ENCODE measurements around the gene RNF39.

Gene RNF39

DNA sequence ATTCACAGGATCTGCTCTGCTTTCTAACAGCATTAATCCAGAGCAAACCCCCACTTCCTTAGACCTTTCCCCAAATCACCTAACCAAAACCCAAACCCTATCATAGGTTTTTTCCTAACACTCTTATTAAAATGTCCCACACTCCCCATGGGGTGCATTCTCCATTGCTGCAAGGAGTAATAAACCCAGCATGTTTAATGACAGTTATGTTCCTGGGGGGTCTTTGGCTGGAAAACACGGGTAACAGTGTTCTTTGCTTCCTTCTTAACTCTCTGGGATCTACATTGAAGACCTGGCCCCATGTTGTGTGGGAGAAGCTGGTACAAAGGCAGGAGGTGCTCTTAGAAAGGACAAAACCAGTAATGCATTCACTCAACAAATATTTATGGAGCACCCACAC, 21.3 kb upstream of the RNF39 start:
- DNase-seq (ENCODE audit: low spot score), result no peak

DNA sequence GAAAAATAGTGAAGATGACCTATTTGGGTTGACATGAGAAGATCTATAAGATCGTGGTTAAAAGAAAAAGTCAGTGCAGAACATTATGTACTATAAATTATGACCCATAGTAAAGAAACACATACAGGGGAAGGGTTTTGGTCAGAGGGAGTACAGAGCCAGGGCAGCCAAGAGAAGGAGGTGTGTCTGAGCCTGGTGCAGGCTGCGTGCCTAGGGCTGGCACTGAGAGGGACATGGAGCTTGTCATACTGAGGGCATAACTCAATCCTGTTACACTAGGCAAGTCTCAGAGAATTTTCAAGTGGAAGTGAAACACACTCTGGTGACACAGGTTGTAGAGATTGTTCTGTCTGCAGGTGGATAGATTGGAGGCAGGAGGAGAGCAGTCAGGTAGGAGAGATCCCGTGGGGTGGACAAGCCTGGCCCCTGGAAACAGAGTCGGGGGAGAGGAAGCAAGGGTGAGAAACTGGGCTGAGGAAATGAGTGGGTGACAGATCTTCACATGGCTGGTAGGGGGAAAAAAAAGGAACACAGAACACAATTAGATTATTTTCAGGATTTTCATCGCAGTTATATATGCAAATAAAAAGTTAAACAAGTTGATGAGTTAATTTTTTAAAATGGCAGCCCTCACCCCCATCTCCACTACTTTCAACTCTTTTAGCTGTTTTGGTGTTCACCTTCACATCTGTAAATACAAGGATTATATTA, 18.5 kb upstream of the RNF39 start:
- no peak for DNase-seq (ENCODE audit: low spot score)

DNA sequence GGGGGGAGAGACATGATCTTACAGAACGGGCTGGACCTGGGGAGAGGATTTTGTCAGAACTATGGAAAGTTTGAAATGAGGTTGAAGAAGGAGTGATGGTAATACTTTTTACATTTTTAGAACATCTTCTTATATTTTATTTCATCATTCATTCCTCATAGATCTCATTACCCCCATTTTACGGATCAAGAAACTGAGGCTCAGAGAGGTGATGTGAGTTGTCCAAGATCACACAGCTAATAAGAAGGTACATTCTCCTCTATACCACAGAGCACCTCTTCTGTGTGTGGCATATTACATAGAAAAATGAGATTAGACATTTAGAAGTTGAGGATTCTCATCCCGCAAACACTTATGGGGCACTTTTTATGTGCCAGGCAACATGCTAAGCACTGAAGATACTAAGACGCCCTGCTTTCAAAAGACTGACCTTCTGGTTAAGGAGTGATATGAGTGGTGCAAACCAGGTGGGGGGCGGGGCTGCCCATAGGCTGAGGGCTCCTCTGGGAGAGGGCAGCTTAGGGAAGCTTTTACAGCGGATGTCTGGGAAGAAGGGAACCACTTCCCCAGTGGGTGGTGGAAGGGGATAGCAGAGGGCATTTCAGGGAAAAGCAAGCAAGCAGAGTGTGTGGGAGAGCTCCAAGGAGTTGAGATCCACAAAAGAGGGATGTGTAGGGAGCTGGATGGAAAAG, 17.4 kb upstream of the RNF39 start:
- DNase-seq (ENCODE audit: low spot score), result no peak

DNA sequence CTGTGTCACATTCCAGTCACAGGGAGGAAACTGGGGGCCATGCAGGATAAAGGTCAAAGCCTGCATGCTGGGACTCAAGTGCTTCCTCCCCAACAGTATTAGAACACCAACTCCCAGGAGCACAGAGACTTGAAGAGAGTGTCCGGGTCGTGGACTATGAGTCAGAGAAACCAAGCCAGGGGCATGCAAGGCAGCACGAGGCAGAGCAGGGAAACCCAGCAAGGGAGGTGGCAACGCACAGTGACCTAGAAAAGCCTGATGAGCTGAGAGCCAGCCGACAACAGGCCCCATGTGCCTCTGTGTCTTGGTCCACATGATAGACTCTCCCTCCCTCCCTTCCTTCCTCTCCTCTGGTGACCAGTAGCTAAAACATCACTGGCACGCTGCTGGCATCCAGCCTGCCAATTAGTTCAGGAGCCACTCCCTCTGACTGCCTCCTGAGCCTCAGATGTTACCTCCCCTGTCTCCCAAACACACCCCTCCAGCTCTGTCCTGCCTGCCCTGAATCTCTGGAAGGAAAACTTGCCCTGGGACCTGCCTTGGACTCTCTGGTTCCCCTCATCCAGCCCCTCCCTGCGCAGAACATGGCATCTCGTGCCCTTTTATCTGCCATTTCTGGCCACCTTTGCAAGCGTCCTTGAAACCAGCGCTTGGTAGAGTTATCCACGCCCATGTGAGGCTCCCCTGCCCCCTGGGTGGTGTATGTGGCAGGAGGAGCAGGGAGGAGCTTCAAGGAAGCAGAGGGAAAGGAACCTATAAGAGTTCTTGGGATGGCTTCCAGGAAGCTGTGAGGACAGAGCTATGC, 16.2 kb upstream of the RNF39 start:
- no peak for DNase-seq (ENCODE audit: low spot score)

DNA sequence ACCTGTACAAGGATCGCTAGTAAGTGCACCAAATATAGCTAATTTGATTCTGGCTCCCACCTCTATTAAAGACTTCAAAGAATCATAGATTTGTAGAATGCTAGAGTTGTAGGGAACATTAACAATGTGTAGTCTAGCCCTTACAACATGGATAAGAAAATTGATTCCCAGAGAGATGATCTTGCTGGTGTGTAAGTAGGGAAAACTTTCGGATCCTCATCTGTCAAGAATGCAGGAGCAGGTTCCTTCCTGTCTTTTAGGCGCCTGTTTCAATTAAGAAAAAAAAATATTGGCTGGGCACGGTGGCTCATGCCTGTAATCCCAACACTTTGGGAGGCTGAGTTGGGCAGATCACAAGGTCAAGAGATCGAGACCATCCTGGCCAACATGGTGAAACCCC, 12.3 kb upstream of the RNF39 start:
- DNase-seq (ENCODE audit: low spot score), result no peak

DNA sequence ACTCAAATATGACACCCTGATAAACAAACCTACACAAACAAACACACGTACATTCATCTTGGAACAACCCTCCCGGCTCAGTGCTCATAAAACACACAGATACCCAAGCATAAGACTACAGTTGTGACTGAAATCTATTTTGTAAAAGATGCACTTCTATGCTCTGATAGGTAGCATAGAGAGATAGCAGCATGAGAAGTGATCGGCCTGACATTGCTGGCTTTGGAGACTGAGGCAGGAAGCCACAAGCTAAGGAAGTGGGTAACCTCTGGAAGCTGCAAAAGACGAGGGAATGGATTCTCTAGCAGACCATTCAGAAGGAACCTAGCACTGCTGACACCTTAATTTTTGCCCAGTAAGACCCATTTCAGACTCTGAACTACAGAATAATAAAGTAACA, 1.6 kb upstream of the RNF39 start:
- DNase-seq (ENCODE audit: low spot score), result no peak

DNA sequence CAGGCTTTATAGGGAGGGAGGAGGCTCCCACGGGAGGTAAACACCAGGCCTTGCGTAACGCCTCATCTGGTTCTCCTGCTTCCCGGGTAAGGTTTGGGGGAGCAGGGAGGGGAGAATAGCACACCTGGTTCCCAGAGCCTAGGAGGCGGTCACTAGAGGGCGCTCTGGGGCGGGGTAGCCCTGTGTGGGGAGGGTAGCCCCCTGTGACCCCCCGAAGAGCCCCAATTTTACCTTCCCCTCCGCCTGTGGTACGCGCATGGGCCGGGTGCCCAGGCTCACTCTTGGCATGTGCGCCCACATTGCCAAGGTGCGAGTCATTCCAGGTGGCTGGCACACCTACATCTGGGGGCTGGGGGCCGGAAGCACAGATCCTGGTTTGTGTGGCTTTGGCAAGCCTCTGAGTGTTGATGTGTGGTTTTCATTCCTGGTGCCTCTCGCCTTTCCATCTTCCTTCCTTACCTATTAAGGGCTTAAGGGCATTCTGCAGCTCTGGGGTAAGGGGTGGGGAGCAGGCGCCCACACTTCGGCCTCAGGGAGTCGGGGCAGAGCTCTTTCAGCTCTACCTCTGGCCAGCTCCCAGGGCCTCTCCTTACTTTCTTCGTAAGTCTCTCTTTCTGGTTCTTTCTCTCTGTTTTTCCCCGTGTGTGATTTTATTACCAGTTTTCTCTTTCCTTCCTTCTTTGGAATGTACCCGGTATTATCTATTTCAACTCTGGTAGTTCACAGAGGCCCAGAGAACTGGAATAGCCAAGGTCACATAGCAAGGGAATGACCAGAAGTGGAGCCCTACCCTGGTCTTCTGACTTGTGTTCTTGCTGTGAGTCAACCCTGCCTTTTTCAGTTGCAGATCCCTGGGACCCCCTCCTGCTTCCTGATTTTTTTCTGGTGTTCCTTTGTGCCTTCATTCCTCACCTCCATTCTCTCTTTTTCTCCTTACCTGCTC, 492 bp upstream of the RNF39 start:
- DNase-seq (ENCODE audit: low spot score), result no peak

DNA sequence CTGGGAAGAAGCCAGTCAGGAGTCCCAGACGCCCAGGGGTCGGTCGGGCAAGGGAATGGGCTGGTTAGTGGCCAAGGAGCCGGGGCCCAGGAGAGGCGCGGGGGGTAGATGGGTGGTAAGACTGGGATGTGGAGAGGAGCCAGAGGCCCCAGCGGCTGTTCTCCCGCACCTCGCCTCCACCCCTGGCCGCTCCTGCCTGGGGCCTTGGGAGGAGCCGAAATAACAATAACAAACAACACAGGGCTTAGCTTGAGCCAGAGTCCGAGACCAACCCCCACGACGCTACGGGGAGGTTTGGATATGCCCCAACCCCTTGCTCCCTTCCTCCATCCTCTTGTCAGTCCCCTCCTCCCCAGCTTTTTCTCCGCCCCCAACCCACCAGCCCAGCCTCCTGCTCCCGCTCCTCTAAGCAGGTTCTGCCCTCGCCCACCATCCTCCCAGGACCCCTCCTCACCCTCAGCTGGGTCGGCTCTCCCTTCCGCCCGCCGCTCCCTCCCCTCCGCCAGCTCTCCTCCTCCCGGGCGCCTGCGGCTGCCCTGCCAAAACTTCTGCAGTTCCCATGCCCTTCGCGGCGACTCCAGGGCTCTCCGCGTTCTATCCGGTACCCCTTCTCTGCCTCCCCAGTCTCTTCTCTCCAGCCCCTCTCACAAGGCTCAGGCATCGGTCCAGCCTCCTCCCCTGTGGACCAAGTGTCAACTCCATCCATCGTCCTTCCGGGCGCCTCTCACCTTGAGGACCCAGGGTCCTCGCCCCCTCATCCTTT, 1.1 kb downstream of the RNF39 start:
- DNase-seq (ENCODE audit: low spot score), result no peak

DNA sequence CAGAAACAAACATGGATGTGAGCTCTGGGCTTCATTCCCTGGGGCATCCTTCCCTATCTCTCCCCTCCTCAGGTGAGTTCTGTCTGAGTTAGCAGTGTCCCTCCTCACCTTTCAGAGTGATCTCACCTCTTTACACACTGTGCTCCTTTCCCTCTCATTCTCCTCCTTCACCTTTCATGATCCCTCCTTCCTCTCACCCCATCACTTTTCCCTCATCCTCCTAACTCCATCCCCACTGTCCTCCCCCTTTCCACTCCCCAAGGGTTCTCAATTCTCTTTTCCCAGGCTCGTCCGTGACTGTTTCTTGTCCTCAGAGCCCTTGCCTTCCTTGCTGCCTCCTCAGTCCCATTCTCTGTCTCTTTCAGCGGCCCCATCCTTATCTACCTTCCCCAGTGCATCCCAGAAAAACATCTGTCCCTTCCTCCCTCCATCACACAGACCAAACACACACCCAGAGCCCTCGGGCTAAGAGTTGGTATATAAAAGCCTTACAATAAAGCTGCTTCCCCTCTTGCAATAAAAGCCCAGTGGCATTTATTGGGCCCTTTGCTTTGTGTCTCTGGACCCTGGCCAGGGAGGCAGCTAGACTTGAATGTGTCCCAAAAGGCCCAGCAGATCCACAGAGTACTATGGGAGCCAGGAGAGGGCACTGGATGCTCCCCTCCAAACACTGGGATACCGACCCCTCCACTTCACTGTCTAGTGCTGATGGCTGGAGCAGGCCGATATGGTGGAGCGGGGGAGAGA, 1.9 kb downstream of the RNF39 start:
- DNase-seq (ENCODE audit: low spot score), result no peak

DNA sequence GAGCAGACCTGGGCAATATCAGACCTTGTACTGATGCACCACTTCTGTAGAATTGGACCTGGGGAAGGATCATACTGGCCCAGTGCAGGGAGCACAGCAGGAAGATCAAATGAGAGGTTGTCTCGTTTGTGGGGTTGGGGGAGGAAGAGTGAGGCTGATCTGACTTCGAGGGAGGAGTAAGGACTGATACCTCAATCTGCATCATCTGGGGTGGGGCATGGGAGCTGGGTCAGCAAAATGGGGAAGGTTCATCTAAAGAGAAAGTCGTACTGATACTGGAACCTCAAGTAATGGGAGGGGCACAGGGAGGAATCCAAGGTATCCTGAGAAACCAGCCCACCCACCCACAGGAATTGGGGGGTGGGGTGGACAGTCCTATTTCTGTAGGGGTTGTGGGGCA, 3.7 kb downstream of the RNF39 start:
- DNase-seq (ENCODE audit: low spot score), result no peak

DNA sequence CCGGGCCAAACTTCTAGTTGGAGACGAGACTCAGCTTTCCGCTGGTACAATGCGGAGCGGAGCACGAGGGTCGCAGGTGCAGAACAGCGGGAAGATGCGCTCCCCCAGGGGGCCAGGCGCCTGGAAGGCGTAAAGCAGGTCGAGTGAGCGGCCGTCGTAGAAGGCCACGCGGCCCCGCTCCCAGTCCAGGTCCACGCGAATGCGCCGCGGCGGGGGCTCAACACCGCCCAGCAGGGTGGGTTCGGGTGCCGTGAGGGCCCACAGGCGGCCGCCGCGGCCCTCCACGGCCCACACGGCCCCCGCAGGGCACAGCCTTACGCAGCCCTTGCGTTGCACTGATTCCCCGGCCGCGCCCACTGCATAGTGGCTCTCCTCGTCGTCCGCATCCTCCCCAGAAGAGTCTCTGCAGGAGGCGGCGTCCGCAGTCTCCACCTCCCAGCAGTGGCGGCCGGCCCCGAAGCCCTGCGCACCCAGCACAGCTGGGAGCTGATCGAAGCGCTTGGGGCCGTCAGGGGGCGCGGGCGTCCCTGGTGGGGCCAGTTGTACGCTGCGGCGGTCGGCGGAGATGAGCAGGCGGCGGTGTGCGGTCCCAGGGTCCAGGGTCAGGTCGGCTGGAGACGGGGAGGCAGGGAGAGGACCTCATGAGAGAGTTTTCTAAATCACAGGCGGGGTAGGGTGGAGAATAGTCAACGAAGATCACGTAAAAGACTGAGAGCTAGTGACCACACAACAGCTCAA, 4.3 kb downstream of the RNF39 start:
- no peak for DNase-seq (ENCODE audit: low spot score)

DNA sequence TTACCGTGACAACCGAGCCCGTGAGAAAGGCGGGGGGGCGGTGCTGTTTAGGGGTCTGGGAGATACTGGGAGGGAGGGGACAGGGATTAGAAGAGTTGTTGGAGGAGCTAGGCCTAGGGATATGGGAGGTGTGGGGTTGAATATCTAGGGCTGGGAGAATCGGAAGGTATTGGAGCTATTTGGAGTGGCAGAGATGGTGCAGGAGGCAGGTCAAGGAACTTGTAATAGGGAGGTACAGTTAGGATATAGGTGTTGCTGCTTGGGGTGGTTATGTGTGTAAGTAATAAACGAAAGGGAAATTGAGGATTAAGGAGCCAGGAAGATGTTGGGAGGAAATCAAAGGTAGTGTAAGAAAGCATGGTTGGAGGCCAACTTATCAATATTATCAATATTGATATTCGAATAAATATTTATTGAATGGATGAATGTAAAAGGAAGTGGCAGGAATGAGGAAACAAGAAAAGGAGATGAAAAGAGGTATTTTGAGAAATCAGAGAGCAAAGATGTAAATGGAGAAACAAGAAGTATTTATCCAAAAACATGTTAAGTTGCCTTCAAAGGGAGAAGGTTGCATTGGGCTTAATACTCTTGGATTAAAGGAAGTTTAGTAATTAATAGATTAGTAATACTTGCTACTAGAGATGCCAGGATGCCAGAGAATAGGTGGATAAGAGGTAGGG, 8.0 kb downstream of the RNF39 start:
- no peak for DNase-seq (ENCODE audit: low spot score)

DNA sequence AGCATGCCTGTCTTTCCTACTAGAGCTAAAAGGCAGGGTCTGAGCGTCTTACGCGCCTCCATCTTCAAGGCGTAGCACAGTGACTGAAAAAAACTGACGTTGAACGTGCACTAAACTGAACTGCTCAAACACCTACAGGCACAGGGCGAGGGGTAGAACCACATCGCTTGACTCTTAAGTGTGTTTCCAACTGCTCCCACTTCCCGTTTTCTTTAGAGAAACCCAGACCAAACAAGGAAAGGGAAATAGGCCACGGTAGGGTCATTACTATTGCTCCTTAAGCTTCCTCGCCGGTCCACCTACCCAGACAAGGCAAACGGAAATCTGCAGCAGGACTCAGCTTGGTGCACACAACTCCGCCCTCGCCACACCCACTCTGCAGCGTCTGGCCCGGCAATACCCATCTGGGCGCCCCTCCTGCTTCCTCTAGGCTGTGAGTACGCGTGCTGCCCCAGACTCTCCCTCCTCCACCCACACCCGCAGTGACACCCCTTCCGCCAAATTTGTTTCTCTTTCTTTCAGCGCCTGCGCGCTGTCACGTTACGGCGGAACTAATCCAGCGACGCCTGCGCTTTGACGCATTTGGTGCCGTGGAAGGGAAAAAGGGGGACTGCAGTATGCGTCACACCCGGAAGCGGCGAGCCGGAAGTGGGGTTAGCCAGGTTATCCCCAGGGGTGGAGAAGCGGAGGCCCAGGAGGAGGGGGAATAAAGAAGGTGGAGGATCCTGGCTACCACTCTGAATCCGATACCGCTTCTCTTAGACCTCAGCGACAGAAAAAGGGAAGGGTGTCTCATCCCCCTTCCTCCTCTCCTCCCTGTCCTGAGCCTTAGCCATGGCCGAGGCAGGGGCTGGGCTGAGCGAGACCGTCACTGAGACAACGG, 8.8 kb downstream of the RNF39 start, which contains the start of gene PPP1R11:
Gene PPP1R11, plus strand, starts transcription at position 622 of the 883 bp plus-strand sequence. Its CDS starts 213 bp downstream, at position 835.
- peak; percentile 95 for DNase-seq (ENCODE audit: low spot score)

DNA sequence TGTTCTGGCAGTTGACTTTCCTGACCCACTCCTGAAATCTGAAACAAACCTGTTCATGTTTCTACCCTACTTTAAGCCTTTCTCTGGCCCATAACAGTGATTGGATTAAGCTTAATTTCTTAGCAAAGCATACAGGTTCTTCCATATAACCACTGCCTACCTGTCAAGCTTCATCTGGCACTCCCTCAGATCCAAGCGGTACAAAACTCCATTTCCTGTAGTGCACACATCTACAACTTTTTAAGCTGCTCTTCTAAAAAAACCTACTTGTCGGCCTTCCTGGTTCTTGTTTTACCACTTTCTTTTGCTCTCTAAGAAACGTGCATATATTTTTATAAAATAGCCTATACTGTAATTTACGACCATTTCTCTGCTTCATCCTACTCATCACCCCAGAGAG, 9.5 kb downstream of the RNF39 start:
- DNase-seq (ENCODE audit: low spot score), result no peak

DNA sequence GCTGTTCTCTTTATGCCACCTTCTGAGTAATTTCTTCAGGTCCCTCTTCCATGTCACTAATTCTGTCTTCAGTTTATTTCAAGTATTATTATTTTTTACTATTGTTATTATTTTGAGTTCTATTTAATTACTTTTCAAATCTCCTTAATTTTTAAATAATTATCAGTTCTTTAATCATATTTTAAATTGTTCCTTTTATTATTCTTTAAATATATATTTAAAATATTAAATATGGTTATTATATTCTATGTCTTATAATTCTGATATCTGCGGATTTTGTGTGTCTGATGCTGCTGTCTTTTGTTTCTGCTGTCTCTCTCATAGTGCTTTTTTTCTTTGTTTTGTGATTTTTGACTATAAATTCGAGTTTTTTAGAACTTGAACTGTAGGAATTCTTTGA, 12.3 kb downstream of the RNF39 start:
- no peak for DNase-seq (ENCODE audit: low spot score)

DNA sequence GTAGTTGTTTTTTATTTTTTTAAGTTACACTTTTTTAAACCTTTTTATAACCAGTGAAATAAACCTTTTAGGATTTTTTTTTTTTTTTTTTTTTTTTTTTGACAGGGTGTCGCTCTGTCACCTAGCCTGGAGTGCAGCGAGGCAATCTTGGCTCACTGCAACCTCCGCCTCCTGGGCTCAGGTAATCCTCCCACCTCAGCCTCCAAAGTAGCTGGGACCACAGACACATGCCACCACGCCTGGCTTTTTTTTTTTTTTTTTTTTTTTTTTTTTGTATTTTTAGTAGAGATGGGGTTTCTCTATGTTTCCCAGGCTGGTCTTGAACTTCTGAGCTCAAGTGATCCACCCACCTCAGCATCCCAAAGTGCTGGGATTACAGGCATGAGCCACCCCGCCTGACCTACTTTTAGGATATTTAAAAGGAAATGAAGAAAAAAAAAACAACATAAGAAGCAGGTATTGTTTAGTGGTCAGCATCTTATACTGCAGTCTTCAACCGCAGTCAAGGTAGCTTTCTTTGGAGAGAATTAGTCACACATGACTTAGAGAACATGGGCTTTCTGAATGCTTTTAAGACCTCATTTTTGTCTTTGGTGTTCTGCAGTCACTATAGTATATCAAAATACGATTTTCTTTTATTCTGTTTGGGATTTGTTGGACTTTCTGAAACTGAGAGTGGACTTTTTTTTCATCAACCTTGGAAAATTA, 12.9 kb downstream of the RNF39 start:
- no peak for DNase-seq (ENCODE audit: low spot score)

DNA sequence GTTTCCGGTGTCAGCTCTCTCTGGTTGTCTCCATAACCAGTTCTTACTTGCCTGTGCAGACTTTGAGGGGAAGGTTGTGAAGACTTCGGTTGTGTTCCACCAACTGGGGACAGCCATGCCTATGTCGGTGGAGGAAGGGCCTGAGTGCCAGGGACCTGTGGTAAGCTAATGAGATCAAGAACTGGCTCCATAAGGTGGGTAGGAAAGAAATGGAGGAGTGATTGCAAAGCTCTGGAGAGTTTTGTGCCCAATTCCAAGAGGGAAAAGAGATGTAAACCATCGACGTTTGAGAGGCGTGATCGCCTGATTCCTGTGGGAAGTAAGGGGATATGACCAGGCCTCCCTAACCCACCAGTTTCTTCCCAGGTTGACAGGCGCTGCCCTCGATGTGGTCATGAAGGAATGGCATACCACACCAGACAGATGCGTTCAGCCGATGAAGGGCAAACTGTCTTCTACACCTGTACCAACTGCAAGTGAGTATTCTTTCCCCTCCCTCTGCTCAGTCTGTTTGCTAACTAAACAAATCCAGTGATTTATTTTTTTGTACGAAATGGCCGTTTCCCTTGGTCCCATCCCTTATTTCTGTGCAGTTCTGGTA, 13.6 kb downstream of the RNF39 start:
- DNase-seq (ENCODE audit: low spot score), result no peak

All from germinal center (tissue), 1 donor.